HG03175 (cell line): ENCODE data around the gene GPSM3.

ENCODE experiments used
- ATAC-seq: cut with Tn5 transposase; IDR thresholded peaks from one replicate; pipeline ENCODE4 v1.9.1; 2021; ENCODE audit warnings: mild to moderate bottlenecking, moderate library complexity; ENCODE audit not compliant: unreplicated experiment

GPSM3 gene

DNA sequence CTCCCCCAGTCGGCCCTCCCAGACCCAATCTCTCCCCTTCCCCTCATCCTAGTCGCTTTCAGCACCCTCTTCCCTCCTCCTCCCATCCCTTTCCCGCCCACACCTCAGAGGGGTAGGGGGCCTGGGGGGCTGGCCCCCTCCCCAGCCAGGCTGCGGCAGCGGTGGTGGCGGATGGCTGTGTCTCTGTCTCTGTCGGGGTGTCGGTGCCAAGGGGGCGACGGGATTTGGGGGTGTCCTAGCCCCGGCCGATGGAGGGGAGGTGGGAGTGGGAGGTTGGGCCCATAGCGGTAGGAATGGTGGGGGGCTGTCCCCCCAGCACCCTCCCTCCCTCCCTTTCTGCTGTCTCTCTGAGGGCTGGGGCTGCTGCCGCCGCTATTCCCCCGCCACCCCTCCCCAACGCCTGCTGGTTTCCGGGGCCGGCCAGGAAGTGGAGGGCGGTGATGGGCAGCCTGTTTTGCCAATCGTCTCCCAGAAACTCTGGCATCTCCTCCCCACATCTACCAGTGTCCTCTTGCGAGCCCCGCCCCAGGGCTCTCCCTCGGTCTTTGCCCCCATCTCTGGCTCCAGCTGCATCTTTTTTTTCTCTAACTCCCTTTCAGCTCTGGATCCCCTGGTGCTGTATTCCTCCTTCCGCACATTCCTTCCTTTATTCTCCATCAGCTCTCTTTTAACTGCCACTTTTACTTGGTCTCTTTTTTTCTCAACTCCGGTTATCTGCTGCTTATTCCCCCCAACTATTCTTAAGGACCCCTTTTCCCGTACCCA lies 16.6 kb downstream of the GPSM3 start, which contains the start of gene AGPAT1:
TSS of gene AGPAT1 (minus strand) at position 374 of the 765 bp plus-strand sequence. CDS start 4,588 bp downstream, outside the sequence.
- peak; percentile 50 for ATAC-seq

DNA sequence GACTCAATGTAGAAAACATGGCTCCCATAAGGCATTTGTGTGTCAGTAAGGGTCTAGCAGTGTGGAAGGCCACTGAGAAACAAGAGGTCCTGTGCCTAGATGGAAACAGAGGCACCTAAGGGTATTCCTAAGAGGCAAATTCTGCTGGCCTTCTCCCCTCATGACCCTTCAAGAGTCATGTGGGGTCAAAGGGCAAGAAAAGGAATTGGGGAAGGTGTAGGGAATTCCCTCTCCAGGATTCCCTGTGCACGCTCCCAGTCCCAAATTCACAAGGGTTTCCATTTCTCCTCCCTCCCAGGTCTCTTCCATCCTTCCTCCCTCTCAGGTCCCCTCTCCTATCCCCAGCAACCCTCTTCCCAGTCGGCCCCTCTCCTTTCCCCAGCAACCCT lies 17.1 kb downstream of the GPSM3 start:
- no peak for ATAC-seq

DNA sequence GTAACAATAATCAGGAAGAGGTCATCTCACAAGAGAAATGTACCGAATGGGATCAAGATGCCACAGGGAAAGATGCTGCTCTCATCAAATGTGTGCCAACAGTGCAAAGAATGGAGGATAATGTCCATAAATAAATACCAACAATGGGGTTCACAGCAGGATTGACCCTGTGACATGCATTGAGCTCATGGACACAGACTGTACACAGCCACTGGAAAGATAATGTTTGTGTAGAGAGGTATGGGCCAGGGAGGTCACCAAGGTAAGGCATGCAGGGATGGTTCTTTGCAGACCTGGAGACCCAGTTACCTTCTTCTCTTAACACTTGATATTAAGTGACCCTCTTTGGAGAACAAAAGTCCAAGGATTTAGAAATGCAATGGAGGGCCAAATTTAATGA lies 18.0 kb downstream of the GPSM3 start:
- ATAC-seq, result no peak

DNA sequence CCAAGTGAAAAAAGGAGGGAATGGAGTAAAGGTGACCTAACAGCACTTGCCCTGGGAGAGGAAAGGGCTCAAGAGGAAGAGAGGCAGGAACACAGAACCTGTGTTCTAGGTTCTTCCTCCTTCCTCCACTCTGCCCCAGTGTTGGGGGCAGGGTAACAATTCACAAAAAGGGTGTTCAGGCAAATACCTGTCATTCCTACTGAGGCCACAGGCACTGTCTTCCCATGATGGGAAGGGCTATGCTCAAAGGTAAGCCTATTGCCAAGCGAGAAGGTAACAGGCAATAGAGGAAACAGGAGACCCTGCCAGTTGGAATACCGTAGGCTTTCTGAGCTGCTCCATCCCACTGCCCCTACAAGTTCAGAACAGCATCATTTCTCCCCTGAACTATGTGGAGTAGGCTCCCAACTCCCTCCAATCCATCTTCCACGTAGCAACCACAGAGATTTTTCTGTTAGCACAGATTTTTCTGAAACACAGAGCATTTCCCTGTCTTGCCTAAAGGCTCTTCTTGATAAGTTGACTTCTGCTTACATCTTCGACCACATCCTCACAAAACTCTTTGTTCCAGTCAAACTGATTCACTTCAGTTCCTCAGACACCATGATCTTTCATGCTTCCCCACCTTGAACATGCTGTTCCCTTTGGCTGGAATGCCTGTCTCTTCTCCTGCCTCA lies 19.3 kb downstream of the GPSM3 start:
- no peak for ATAC-seq

DNA sequence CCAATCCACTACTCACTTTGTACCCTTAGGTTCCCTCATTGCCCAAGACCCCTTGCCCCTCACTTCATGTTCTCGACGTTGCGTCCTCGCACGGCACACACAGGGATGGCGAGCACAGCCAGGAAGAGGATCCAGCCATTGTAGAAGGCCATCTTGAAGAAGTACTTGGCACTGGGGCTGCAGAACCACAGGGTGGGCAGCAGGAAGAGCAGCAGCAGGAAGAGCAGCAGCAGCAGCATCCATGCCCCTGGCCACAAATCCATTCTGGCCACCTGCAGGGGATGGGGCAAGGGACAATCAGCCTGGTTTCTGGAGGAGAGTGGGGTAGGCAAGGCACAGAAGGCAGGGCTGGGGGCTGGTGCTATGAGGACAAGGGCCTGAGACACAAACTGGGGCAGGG lies 21.2 kb downstream of the GPSM3 start:
- ATAC-seq, result no peak

DNA sequence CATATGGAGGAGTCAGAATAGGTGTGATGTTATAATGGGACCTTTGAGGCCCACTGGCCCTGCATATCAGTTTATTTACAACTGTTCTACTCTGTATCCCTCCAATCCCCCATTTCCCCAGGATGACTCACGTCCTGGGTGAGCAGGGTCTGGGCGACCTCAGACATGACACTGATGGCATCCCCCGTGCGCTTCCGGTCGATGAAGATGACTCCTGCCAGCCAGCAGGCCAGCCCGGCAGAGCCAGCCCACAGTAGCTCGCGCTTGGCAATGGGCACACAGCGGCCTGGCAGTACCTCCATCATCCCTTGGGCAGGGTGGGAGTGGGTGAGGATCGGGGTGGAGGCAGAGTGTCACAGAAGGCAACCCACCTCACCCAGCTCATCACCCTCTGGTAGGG lies 22.1 kb downstream of the GPSM3 start:
- no peak for ATAC-seq

DNA sequence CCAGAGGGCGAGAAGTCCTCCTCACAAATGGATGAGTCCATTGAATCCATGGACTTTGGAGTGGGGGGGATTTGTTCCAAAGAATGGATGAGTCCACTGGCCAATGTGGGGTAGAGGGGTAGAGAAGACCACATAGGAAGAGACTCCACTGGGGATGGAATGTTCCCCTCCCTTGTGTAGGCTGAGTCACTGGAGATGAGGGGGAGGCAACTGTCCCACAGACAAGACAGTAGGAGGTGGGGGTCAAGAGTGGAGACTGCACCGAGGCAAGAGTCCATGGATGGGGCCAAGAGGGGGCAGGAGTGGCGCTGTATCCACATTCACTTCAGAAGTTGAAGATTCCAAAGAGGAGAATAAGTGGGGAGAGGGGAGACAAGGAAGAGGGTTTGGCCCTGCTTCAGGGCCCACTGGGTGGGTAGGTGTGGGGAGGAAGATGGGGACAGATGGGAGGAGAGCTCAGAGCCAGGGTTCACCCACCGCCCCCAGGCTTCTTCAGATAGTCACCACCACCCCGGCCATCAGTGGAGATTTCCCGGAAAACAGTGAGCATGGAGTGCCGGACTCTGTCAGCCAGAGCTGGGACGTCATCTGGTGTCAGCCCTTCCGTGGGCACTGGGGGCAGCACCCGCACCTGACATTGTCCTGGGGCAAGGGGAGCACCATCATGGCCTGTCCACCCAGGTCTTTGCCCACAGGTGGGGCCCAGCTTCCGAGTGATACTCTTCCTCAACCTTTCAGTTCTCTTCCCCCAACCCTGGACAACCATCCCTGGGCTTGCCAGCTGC lies 23.4 kb downstream of the GPSM3 start:
- no peak for ATAC-seq

DNA sequence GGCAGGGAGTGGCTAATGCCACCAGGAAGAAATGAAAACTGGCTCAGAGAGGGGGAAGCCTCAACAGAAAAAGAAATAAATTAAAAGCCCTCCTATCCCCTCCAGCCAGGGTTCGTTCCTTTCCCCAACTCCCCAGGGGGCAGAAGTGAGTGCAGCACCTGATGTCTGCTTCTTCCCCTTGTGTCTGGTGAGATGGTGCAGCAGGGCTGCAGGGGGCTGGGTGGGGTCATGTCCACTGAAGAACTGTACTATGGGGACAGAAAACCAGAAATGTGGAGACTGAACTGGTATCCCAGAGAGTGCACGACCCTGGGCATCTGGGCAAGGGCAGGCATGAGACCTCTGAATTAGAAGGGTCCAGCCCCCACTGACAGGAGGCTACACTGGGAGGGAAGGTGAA lies 24.1 kb downstream of the GPSM3 start:
- ATAC-seq, result no peak

DNA sequence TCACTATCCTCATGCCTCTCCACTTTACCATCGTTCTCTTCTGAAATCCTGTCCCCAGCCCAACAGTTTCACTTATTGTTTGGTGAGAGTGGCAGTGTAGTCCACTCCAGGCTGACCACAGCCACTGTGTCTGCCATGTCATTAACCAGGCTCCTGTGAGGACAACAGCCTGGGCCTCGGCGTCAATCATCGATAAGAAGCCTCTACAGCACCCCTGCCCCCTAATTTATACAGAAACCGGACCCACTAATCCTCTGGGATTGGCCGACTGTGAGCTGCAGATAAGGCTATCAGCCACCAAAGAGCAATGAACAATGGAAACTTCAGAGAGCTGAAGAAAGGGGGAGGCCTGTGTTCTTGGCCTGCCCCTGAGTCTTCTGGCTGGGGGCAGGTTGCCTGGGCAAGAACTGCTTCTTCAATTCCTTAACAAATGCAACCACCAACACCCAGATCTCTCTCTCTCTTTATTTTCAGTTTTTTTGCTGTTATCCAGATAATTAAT lies 24.6 kb downstream of the GPSM3 start:
- ATAC-seq, result no peak

DNA sequence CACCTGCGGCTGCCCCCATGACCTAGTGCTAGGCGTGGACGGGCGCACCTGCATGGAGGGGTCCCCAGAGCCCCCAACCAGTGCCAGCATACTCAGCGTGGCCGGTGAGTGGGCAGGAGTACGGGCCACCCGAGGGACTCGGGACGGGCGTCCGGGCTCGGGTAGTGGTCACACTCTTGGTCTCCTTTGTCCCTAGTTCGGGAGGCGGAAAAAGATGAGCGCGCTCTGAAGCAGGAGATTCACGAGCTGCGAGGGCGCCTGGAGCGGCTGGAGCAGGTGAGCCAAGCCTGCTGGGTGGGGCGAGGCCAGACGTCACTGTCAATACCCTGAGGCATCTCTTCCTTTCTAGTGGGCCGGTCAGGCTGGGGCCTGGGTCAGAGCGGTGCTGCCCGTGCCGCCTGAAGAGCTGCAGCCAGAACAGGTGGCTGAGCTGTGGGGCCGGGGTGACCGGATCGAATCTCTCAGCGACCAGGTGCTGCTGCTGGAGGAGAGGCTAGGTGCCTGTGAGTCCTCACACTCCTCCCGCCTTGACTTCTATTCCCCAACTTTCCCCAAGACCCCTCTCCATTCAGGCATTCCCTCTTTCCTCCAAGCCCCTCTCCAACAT lies 25.2 kb downstream of the GPSM3 start:
- no peak for ATAC-seq

DNA sequence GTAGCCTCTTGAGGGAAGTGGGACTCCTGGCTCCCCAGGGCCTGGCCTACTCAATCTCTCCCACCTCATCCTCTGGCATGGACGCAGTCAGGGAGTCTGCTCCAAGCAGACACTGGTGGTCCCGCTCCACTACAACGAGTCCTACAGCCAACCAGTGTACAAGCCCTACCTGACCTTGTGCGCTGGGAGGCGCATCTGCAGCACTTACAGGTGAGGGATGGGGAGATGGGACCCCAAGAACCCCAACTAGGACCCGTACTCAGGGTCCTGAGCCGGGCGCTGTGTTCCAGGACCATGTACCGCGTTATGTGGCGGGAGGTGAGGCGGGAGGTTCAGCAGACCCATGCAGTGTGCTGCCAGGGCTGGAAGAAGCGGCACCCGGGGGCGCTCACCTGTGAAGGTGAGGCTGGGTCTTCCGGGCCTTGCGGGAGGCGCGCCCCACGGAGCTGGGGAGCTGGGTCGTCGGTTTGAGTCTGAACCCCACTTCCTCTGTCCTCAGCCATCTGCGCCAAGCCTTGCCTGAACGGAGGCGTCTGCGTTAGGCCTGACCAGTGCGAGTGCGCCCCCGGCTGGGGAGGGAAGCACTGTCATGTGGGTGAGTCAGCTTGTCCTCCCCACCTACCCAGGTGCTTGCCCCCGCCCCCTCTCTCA lies 25.9 kb downstream of the GPSM3 start:
- no peak for ATAC-seq

DNA sequence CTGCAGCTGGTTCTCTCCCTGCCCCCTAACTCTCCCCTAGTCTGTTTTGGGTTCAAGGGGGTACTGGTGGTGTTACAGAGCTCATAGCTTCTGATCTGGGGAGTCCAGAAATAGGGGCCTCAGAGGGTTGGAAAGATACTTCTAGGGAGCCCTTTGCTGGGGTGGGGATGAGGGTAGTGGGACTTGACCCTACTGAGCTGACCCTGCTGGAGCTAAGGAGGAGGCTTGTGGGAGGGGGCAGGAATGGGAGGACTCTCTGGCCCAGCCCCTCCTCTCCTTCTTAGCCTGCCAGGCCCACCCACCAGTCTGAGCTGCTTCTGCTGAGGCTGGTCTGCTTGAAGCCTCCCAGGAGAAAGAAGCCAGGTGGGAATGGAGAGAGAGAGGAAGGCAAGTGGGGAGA lies 28.1 kb downstream of the GPSM3 start, which contains the start of gene EGFL8:
TSS of gene EGFL8 (plus strand) at position 301 of the 400 bp plus-strand sequence. CDS start 1,571 bp downstream, outside the sequence.
- ATAC-seq, result no peak

DNA sequence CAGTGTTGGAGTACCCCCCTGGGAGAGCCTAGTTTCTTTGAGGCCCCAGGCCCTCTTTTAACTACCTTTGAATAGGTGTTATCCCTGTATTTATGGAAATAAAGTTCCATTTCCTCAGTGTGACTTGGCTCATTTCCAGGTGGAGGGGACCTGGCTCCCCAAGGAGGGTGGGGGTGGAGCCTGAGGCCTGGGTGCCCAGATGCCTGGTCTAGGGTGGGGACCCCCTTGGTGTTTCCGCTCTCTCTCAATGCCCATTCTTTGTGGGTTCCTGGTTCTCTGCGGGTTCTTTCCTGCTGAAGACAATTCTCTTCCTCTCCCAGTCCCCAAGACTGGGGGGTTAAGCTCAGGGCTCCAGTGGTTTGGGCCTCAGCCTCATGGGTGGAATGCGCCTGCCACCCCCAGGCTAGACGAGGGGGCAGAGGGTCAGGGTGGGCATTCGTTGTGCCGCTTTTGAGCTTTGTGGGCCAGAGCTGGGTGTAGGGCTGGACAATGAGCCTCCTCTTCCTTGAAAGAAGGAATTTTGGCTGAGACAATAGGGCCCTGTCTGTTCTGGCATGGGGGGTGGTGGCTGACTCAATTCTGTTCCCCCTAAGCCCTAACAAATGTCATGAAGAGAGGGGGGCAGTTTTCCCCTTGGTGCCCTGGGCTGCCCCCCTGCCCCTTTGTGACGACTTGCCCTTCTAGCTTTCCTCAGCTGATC lies 28.7 kb downstream of the GPSM3 start:
- ATAC-seq, result no peak

DNA sequence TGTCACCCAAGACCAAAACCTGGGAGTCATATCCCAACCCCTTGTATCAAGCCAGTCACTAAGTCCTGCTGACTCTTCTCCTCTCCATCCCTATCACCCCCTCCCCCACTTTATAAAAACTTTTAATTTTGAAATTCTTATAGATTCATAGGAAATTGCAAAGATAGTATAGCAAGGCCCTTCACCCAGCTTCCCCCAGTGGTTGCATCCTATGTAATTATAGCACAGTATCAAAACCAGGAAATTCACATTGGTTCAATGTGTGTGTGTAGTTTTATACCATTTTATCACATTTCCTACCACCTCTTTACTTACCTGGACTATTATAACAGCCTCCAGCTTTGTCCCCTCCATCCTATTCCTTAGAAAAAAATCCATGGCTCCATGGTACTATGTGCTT lies 34.4 kb downstream of the GPSM3 start:
- no peak for ATAC-seq

DNA sequence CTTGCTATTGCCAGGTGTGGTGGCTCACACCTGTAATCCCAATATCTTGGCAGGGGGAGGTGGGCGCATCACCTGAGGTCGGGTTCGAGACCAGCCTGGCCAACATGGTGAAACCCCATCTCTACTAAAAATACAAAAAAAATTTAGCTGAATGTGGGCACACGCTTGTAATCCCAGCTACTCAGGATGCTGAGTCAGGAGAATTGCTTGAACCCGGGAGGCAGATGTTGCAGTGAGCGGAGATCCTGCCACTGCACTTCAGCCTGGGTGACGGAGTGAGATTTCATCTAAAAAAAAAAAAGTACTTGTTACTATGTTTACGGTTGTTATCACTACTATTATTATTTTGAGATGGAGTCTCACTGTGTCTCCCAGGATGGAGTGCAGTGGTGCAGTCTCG lies 35.6 kb downstream of the GPSM3 start:
- ATAC-seq, result no peak

DNA sequence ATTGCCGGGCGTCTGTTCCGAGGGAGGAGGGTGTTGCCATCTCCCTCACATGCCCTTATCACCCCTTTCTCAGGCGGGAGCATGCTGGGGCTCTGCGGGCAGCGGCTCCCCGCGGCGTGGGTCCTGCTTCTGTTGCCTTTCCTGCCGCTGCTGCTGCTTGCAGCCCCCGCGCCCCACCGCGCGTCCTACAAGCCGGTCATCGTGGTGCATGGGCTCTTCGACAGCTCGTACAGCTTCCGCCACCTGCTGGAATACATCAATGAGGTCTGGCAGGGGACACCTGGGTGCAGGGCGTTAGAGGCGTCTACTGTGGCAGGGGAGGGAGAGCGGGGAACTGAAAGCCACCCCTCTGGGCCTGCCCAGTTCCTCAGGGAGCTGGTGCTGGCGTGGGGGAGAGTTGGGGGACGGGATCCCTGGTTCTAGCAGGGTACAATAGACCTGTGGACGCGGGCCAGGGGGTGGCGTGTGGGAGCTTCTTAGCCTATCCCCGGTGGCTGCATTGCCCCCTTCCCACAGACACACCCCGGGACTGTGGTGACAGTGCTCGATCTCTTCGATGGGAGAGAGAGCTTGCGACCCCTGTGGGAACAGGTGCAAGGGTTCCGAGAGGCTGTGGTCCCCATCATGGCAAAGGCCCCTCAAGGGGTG lies 37.8 kb downstream of the GPSM3 start:
- ATAC-seq, result peak; percentile 77

DNA sequence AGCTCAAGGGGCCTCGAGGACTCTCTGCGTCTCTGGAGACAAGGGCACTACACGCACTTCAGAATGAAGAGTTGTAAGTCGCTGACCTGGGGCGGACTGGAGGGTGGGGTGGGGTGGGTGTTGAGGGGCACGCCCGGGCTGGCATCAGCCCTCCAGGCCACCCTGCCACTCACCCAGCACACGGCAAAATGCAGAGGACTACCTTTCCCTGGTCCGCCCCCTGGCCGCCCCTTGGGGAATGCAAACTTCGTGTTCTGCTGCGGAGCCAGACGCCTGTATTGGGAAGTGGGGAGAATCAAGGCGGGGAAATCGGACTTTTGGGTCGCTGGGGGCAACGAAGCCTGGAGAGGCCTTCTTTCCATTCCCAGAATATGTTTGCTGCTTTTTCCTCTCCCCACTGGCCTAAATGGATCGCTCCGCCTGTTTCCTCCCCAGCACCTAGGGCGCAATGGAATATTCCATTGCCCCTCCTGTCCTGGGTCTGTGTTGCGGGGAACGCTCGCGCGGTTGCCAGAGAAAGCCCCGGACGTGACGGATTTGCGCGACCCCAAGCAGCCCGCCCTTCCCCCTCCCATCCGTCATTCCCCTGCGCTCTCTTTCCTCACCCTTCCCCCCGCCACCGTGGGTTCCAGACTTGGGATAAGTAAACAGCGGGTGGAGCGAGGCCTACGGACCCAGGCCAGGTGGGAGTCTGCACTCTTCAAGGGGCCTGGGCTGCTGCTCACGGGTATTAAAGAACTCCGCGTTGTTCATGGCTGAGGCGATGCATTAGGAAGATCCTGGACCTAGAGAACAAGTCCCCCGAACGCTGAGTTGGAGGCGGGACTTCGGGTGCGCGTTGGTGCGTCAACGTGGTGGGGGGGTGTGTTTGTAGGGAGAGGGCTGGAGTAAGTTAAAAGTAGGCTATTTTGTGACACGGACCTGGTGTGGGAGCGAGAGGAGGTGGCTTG lies 38.6 kb downstream of the GPSM3 start, which contains the start of gene PPT2:
TSS of gene PPT2 (plus strand) at position 578 of the 950 bp plus-strand sequence. CDS start 454 bp downstream, outside the sequence.
- peak; percentile 19 for ATAC-seq
